ENCODE results near the gene SORD. TPM values are rescaled to one million over a fixed set of nuclear protein-coding genes. Genes with fewer than 3 reads are reported as not detected.
A peak's percentile ranks its signal among the peaks of the same experiment; 100 is the strongest.

Gene SORD
- total and polyA plus RNA-seq, 9 of the 15 experiments (the other 6 are each of a cell fraction or from before 2014, with no cell fraction given), result 5.9 to 79.2 (median 29.6) TPM

DNA sequence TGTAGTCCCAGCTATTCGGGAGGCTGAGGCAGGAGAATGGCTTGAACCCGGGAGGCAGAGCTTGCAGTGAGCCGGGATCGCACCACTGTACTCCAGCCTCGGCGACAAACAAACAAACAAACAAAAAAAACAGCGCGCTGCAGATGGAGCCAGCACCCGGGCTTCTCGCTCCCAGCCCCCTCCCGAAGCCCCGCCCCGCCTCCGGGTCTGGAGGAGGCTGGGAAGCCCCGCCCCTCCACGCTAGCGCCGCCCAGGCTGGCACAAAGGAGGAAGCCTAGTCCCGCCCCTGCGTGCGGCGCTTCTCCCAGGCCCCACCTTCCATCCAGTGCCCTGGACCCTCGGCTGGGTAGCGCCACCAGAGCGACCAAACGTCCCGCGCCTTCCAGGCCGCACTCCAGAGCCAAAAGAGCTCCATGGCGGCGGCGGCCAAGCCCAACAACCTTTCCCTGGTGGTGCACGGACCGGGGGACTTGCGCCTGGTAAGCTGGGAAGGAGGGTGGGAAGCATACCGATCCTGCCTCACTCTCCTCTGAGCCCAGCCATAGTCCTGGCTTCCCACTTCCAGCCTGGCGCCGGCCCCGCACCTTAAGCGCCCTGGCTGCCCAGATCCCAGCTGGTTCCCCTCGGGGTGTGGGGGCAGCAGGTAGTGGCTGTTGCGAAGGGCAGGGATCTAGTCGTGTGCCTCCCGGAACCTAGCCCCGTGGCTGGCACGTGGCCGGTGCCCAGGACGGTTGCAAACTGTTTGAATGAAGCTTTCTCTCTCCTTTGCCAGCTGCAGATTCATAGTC is at the start of gene SORD (continued):
- peak; percentile 64 for TF ChIP-seq TBP (optimal IDR thresholded peaks at IDR 0.05; ENCODE audit: low read depth, low read length)
- no peak for TF ChIP-seq ADNP (tag; IDR thresholded peaks at IDR 0.05)
- TF ChIP-seq POLR3A (IDR thresholded peaks at IDR 0.05; ENCODE audit: borderline replicate concordance, extremely low read depth, insufficient read depth, insufficient read length), result peak; percentile 41
- no peak for TF ChIP-seq JUND (IDR thresholded peaks at IDR 0.05; ENCODE audit: borderline replicate concordance, low read depth, low read length)
- no peak for TF ChIP-seq JUND (tag; IDR thresholded peaks at IDR 0.05; ENCODE audit: borderline replicate concordance, low read depth, low read length)
- no peak for TF ChIP-seq SRSF7 (optimal IDR thresholded peaks at IDR 0.05; ENCODE audit: low read depth, low read length)
- TF ChIP-seq RHOXF2B (CRISPR knock-in tag; conservative IDR thresholded peaks at IDR 0.05), result no peak
- no peak for TF ChIP-seq PTTG1 (tag; IDR thresholded peaks at IDR 0.05; ENCODE audit: low read depth)
- TF ChIP-seq, protein P1, sequence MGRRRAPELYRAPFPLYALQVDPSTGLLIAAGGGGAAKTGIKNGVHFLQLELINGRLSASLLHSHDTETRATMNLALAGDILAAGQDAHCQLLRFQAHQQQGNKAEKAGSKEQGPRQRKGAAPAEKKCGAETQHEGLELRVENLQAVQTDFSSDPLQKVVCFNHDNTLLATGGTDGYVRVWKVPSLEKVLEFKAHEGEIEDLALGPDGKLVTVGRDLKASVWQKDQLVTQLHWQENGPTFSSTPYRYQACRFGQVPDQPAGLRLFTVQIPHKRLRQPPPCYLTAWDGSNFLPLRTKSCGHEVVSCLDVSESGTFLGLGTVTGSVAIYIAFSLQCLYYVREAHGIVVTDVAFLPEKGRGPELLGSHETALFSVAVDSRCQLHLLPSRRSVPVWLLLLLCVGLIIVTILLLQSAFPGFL (CRISPR knock-in tag; IDR thresholded peaks at IDR 0.05), result no peak
- TF ChIP-seq, protein P2, sequence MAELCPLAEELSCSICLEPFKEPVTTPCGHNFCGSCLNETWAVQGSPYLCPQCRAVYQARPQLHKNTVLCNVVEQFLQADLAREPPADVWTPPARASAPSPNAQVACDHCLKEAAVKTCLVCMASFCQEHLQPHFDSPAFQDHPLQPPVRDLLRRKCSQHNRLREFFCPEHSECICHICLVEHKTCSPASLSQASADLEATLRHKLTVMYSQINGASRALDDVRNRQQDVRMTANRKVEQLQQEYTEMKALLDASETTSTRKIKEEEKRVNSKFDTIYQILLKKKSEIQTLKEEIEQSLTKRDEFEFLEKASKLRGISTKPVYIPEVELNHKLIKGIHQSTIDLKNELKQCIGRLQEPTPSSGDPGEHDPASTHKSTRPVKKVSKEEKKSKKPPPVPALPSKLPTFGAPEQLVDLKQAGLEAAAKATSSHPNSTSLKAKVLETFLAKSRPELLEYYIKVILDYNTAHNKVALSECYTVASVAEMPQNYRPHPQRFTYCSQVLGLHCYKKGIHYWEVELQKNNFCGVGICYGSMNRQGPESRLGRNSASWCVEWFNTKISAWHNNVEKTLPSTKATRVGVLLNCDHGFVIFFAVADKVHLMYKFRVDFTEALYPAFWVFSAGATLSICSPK (IDR thresholded peaks at IDR 0.05; ENCODE audit: borderline replicate concordance), result no peak
- TF ChIP-seq IRF2 (CRISPR knock-in tag; IDR thresholded peaks at IDR 0.05), result peak; percentile 17; the same call in 1 of the 2 replicates
- TF ChIP-seq, protein P3, sequence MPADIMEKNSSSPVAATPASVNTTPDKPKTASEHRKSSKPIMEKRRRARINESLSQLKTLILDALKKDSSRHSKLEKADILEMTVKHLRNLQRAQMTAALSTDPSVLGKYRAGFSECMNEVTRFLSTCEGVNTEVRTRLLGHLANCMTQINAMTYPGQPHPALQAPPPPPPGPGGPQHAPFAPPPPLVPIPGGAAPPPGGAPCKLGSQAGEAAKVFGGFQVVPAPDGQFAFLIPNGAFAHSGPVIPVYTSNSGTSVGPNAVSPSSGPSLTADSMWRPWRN (IDR thresholded peaks at IDR 0.05; ENCODE audit: low read depth), result peak; percentile 61; the same call in 1 of the 2 replicates
- TF ChIP-seq ZNF431 (CRISPR knock-in tag; IDR thresholded peaks at IDR 0.05), result peak; percentile 36; the same call in 1 of the 2 replicates
- TF ChIP-seq OTX1 (CRISPR knock-in tag; IDR thresholded peaks at IDR 0.05), result no peak
- no peak for TF ChIP-seq PPARD (CRISPR knock-in tag; IDR thresholded peaks at IDR 0.05)
- TF ChIP-seq, protein P4, sequence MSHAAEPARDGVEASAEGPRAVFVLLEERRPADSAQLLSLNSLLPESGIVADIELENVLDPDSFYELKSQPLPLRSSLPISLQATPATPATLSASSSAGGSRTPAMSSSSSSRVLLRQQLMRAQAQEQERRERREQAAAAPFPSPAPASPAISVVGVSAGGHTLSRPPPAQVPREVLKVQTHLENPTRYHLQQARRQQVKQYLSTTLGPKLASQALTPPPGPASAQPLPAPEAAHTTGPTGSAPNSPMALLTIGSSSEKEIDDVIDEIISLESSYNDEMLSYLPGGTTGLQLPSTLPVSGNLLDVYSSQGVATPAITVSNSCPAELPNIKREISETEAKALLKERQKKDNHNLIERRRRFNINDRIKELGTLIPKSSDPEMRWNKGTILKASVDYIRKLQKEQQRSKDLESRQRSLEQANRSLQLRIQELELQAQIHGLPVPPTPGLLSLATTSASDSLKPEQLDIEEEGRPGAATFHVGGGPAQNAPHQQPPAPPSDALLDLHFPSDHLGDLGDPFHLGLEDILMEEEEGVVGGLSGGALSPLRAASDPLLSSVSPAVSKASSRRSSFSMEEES (CRISPR knock-in tag; IDR thresholded peaks at IDR 0.05), result no peak
- peak; percentile 81 for TF ChIP-seq POLR2G (IDR thresholded peaks at IDR 0.05; ENCODE audit: low read depth, low read length)
- TF ChIP-seq MTF1 (CRISPR knock-in tag; IDR thresholded peaks at IDR 0.05; ENCODE audit: borderline replicate concordance), result no peak
- TF ChIP-seq STAG1 (CRISPR knock-in tag; IDR thresholded peaks at IDR 0.05; ENCODE audit: borderline replicate concordance), result no peak
- TF ChIP-seq, protein P5, sequence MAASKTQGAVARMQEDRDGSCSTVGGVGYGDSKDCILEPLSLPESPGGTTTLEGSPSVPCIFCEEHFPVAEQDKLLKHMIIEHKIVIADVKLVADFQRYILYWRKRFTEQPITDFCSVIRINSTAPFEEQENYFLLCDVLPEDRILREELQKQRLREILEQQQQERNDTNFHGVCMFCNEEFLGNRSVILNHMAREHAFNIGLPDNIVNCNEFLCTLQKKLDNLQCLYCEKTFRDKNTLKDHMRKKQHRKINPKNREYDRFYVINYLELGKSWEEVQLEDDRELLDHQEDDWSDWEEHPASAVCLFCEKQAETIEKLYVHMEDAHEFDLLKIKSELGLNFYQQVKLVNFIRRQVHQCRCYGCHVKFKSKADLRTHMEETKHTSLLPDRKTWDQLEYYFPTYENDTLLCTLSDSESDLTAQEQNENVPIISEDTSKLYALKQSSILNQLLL (CRISPR knock-in tag; IDR thresholded peaks at IDR 0.05; ENCODE audit: borderline replicate concordance), result no peak

All from K562 (cell line).